Stimulated activated CD8-positive, alpha-beta memory T cell treated with anti-CD3 and anti-CD28 coated beads, Interleukin-15, amount 100 ng/mL, for 48 hours (primary cell): ENCODE data around the gene MGAT4D.
A peak's percentile ranks its signal among the peaks of the same experiment; 100 is the strongest.
"Not testable (repeated sequence)": the region's sequence is repeated elsewhere in the genome, so short reads cannot be mapped to it uniquely, and the experiment has no call there.

ENCODE experiments used
- DNase-seq, 2 donors: peaks; one replicate each; pipeline ENCODE4 v3.0.0-alpha.2; 2020; ENCODE audit warnings: low read depth in 2 of 2

The MGAT4D gene

GRCh38 chr4:140497747-140498636 is at the start of gene MGAT4D:
TSS of gene MGAT4D (minus strand) at chr4:140498293. CDS start at chr4:140498222, 71 bp downstream.
- no peak for DNase-seq

GRCh38 chr4:140533951-140534480 is 35.9 kb upstream of the MGAT4D start:
- DNase-seq: no peak

- no peak for DNase-seq
Measured at GRCh38 chr4:140529434-140529833, 31.3 kb upstream of the MGAT4D start.

GRCh38 chr4:140523857-140524742 is 26.0 kb upstream of the MGAT4D start, which contains the start of gene ELMOD2:
TSS of gene ELMOD2 (plus strand) at chr4:140524168. CDS start at chr4:140525429, 1,261 bp downstream.
- peak; percentile 96 for DNase-seq

GRCh38 chr4:140523370-140523856 is 25.3 kb upstream of the MGAT4D start:
- DNase-seq: no peak

- DNase-seq: no peak
Measured at GRCh38 chr4:140515423-140515822, 17.3 kb upstream of the MGAT4D start.

GRCh38 chr4:140513765-140514164 is 15.7 kb upstream of the MGAT4D start:
- DNase-seq: not testable (repeated sequence)

DNA sequence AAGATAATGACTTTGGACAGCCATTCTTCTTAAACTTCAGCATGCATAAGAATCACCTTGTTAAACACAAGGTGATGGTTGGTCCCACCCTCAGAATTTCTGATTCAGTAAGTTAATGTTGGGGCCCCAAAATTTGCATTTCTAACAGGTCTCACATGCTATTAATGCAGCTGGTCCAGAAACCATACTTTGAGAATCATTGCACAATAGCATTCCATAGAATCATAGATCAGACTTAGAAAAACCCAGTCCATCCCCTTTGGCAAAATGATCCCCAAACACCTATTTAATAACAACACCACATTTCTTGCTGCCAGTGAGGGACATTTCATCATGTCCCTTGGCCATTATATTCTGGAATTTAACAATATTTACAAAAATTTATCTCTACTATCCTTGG is 6.2 kb upstream of the MGAT4D start:
- no peak for DNase-seq

DNA sequence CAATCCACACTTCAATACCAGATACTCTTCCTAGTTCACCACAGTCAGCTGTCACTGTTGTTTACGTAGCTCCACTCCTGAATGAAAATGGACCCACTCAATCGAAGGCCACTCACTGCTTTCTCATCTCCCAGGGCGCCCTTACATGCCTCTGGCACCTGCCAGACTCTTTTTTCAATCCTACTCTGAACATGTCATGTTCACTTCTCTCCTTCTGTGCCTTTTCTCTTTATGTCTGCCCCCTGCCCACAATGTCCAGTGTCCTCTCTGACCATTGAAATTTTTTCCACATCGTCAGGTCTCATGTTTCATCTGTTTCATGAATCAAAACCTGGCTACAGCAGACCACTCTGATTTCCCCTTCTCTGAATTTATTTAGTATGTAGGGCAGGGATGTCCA is 1.3 kb upstream of the MGAT4D start:
- no peak for DNase-seq

DNA sequence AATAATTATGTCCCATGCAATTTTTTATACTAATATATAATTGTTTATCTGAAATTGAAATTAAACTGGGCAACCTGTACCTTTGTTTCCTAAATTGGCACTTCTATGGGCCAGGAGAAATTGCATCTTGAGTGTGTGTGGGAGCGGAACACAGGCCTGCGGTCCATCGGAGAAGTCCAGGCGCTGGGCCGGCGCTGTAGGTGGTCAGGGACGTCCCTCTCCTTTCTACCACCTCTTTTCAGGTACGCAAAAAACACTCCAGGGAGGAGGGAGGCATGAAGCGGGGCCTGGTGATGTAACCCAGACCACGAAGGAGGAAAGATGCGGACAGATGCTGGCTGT is 717 bp downstream of the MGAT4D start:
- no peak for DNase-seq

- DNase-seq: no peak
Measured at GRCh38 chr4:140485939-140486338, 12.2 kb downstream of the MGAT4D start.

GRCh38 chr4:140483445-140483844 is 14.6 kb downstream of the MGAT4D start:
- no peak for DNase-seq

- no peak for DNase-seq
Measured at GRCh38 chr4:140472156-140472555, 25.9 kb downstream of the MGAT4D start.

- DNase-seq: no peak
Measured at GRCh38 chr4:140469791-140470733, 28.0 kb downstream of the MGAT4D start.

DNA sequence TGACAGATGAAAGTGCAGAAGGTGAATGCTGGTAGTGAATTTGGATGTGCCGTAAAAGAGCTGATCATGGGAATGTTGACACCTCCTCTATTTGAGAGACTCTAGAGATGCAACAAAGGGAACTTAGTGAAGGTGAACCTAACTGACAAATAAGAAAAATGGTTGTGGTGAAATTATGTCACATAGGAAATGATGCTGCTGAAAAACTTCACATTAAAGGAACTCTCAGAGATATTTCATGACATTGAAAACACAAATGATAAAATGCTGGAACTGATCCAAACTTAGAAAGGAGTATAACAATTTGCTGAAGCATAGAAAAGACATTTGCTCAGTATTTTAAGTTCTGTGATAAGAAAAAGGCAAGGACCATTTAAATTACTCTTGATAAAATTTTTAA is 31.9 kb downstream of the MGAT4D start:
- DNase-seq: no peak

GRCh38 chr4:140463614-140464013 is 34.5 kb downstream of the MGAT4D start:
- no peak for DNase-seq

DNA sequence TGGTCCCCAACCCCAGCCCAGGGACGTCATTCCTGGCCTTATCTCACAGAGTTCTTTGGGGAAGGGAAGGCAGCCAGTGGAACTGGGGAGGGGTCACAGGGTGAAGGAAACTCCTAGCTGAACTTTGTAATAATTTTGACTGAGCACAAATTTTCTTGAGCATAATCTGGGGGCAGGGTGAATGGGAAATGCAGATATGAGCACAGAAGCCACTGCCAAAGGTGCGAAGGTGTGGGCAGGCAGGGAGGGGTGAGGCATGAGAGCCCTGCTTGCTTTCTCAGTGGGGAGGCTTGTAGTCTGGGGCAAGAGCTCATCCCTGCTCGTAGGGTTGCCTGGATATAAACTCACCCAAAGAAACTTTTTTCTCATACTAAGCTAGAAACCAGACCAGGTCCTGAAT is 34.9 kb downstream of the MGAT4D start:
- no peak for DNase-seq

DNA sequence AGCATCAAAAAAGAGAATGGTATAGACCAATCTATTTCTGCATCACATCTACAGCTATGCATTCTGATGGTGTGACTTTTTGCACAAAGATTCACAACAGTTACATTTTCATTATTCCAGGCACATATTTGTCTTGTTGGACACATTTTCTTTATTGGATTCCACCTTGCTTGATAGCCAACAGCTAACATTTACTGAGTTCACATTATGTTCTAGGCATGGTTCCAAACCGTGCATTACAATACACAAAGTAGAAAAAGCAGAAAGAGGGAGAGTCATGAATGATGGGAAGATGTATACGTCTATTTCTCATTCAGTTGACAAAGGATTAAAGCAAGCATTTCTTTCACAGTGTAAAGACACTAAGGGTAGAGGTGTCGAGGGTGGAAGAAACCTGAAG is 47.7 kb downstream of the MGAT4D start:
- DNase-seq: no peak

- DNase-seq: no peak
Measured at GRCh38 chr4:140448830-140449229, 49.3 kb downstream of the MGAT4D start.

DNA sequence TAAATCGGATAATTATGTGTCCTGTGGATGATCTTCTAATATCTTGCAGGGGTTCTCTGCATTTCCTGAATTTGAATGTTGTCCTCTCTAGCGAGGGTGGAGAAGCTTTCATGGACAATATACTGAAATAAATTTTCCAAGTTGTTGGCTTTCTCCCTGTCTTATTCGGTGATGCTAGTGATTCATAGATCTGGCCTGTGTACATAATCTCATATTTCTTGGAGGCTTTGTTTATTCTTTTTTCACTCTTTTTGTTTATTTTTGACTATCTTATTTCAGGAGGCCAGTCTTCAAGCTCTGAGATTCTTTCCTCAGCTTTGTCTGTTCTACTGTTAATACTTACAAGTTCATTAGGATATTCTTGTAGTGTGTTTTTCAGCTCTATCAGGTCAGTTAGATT is 49.9 kb downstream of the MGAT4D start:
- DNase-seq: no peak

DNA sequence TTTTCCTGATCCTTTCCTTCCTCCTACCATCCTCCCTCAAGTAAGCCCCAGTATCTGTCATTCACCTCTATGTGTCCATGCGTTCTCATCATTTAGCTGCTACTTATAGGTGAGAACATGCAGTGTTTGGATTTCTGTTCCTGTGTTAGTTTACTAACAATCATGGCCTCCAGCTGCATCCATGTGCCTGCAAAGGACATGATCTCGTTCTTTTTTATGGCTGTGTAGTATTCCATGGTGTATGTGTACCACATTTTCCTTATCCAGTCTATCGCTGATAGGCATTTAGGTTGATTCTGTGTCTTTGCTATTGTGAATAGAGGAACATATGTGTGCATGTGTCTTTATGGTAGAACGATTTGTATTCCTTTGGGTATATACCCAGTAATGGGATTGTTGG is 53.7 kb downstream of the MGAT4D start:
- DNase-seq: not testable (repeated sequence)
